Heart left ventricle (tissue), 13 donors: ENCODE measurements around the gene CDK12.

Experiments
- POLR2A ChIP-seq, 2 donors: fragments of 450-650 bp; IDR thresholded peaks; one replicate each; pipeline ENCODE4 v1.6.1; 2017; ENCODE audit warnings: antibody characterized with exemption in 2 of 2, mild to moderate bottlenecking in 2 of 2, moderate library complexity in 2 of 2
- TF ChIP-seq, protein P1 (sequence below), 12 donors: fragments of 200-600 bp; sonication (generic) in 4 of 12; IDR thresholded peaks; one replicate each; pipeline versions ENCODE4 v1.5.0 to v1.8.0; 2018 to 2022; ENCODE audit warnings: antibody characterized with exemption in 12 of 12, mild to moderate bottlenecking in 5 of 12
- donor health status: ischemic (EF 13 %, LVEDD 7.1; RV severe dilation, severe dysfunction).
- donor health status: DM: no; HTN: yes; CAD: no.
- donor health status: DM: no; HTN: no; CAD: no.
- donor health status: ischemic (EF 25% LVEDD 6.9; RV normal size, moderate dysfunction).
- donor health status: ischemic (EF 25% LVEDD 5.7; RV mildly dilated, moderate dysfunction).
- donor health status: ischemic (EF 35%, LVEDD 5.7; RV mildly dilated, moderate dysfunction).
- donor health status: nonischemic (EF 11% LVEDD 7.7; RV severe dilation, severe dysfunction).
- donor health status: DM: yes; HTN: yes; CAD: no.
- donor health status: PGD.
- donor health status: ischemic (EF 29% LVEDD 5.4; RV normal size, mild dysfunction).
- donor health status: nonischemic (EF 23%, LVEDD 6.1; RV moderate dilation, normal function).

DNA sequence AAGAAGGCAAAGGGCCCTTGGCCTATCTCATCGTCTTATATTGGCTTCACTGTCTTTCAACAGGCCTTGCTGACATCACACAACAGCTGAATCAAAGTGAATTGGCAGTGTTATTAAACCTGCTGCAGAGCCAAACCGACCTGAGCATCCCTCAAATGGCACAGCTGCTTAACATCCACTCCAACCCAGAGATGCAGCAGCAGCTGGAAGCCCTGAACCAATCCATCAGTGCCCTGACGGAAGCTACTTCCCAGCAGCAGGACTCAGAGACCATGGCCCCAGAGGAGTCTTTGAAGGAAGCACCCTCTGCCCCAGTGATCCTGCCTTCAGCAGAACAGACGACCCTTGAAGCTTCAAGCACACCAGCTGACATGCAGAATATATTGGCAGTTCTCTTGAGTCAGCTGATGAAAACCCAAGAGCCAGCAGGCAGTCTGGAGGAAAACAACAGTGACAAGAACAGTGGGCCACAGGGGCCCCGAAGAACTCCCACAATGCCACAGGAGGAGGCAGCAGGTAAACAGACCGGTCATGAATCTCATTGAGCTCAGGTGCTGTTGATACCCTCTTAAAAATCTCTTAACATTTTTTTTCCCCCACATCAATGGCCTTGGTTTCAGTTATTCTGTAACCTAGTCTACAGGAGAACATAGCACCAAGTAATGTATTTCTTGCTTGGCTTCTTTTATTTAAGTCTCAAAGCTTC lies 64.7 kb downstream of the CDK12 start:
- TF ChIP-seq, protein P1, sequence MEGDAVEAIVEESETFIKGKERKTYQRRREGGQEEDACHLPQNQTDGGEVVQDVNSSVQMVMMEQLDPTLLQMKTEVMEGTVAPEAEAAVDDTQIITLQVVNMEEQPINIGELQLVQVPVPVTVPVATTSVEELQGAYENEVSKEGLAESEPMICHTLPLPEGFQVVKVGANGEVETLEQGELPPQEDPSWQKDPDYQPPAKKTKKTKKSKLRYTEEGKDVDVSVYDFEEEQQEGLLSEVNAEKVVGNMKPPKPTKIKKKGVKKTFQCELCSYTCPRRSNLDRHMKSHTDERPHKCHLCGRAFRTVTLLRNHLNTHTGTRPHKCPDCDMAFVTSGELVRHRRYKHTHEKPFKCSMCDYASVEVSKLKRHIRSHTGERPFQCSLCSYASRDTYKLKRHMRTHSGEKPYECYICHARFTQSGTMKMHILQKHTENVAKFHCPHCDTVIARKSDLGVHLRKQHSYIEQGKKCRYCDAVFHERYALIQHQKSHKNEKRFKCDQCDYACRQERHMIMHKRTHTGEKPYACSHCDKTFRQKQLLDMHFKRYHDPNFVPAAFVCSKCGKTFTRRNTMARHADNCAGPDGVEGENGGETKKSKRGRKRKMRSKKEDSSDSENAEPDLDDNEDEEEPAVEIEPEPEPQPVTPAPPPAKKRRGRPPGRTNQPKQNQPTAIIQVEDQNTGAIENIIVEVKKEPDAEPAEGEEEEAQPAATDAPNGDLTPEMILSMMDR (IDR thresholded peaks at IDR 0.05): no peak
- no peak for TF ChIP-seq POLR2A (IDR thresholded peaks at IDR 0.05)
